Suprapubic skin (tissue), 4 donors: ENCODE measurements around the gene HUS1. TPM values are rescaled to one million over a fixed set of nuclear protein-coding genes. Genes with fewer than 3 reads are reported as not detected.

Source experiments
- DNase-seq, 2 donors: peaks; one replicate each; pipeline ENCODE4 v3.0.0-alpha.2; 2019; ENCODE audit warnings: low spot score in 2 of 2
- H3K27ac ChIP-seq: fragments of 200-600 bp; sonication (generic); one replicate; pipeline ENCODE4 v1.5.1; 2019
- H3K27me3 ChIP-seq: fragments of 200-600 bp; sonication (generic); one replicate; pipeline ENCODE4 v1.5.1; 2019
- H3K36me3 ChIP-seq: fragments of 200-600 bp; sonication (generic); one replicate; pipeline ENCODE4 v1.5.1; 2019
- H3K4me1 ChIP-seq: fragments of 200-600 bp; sonication (generic); one replicate; pipeline ENCODE4 v1.5.1; 2019
- H3K4me3 ChIP-seq: fragments of 200-600 bp; sonication (generic); one replicate; pipeline ENCODE4 v1.5.1; 2019; ENCODE audit warnings: mild to moderate bottlenecking
- H3K9me3 ChIP-seq: fragments of 200-600 bp; sonication (generic); one replicate; pipeline ENCODE4 v1.5.1; 2019
- CTCF ChIP-seq, 2 donors: fragments of 200-600 bp in 1 of 2; fragments of 450-650 bp in 1 of 2; sonication (generic) in 1 of 2; IDR thresholded peaks; one replicate each; pipeline ENCODE4 v1.5.1; 2016 to 2019; ENCODE audit warnings: antibody characterized with exemption in 2 of 2, mild to moderate bottlenecking in 1 of 2, moderate library complexity in 1 of 2
- EP300 ChIP-seq: sonication (generic); formaldehyde crosslinking; IDR thresholded peaks from one replicate; pipeline ENCODE4 v1.6.1; 2017; ENCODE audit warnings: antibody characterized with exemption
- POLR2A ChIP-seq, 2 donors: fragments of 450-650 bp; IDR thresholded peaks; one replicate each; pipeline ENCODE4 v1.6.1; 2017; ENCODE audit warnings: antibody characterized with exemption in 2 of 2, mild to moderate bottlenecking in 2 of 2, moderate library complexity in 2 of 2
- POLR2AphosphoS5 ChIP-seq, 3 donors: sonication (generic); formaldehyde crosslinking; IDR thresholded peaks; one replicate each; pipeline ENCODE4 v1.6.1; 2017; ENCODE audit warnings: antibody characterized with exemption in 3 of 3
- WGBS: methylation state at CpG from one replicate; pipeline ENCODE4 v1.1.5; 2018; 5-methylcytosine and 5-hydroxymethylcytosine counted together
- total RNA-seq, 4 donors: library from RNA; depleted of rRNA; stranded (reverse); fragments of >200 nt; gene quantifications; one replicate each; pipeline ENCODE4 v1.1.0, GENCODE V29; 2016

The HUS1 gene
- total RNA-seq, 4 donors from 2014 or later, result 14.4 to 56.2 (median 21.5) TPM

- Histone ChIP-seq H3K4me1 (peaks cover 6% of the 10 kb centered on the region), H3K4me3 (no peak overlapping the region), H3K36me3 (peaks cover 14% of the 10 kb centered on the region), H3K9me3 (no peaks in the 10 kb centered on the region), H3K27ac (peak overlapping the region; percentile 45), H3K27me3 (no peaks in the 10 kb centered on the region)
- no peak for DNase-seq
- peak in 1 of 3 donors; percentile 23 for TF ChIP-seq POLR2AphosphoS5 (IDR thresholded peaks at IDR 0.05)
- TF ChIP-seq CTCF (IDR thresholded peaks at IDR 0.05), result no peak
- 70% methylated on average over 11 of the region's 11 CpGs for WGBS
These were observed 28.7 kb downstream of the HUS1 start for GRCh38 chr7:47950714-47951113.

- Histone ChIP-seq H3K36me3 (peaks cover 9% of the 10 kb centered on the region), H3K9me3 (no peaks in the 10 kb centered on the region), H3K27ac (no peak overlapping the region), H3K27me3 (no peaks in the 10 kb centered on the region), H3K4me1 (peaks cover 6% of the 10 kb centered on the region), H3K4me3 (no peak overlapping the region)
- TF ChIP-seq EP300 (no peak), CTCF (IDR thresholded peaks at IDR 0.05) (no peak), POLR2AphosphoS5 (IDR thresholded peaks at IDR 0.05) (no peak), POLR2A (IDR thresholded peaks at IDR 0.05) (no peak)
- WGBS, result 80% methylated on average over 4 of the region's 4 CpGs
- no peak for DNase-seq
These were observed 29.7 kb downstream of the HUS1 start for GRCh38 chr7:47949703-47950102.

- DNase-seq, result no peak
- 83% methylated on average over 7 of the region's 7 CpGs for WGBS
- TF ChIP-seq EP300 (no peak), CTCF (IDR thresholded peaks at IDR 0.05) (no peak), POLR2A (IDR thresholded peaks at IDR 0.05) (no peak), POLR2AphosphoS5 (IDR thresholded peaks at IDR 0.05) (no peak)
These were observed 31.1 kb downstream of the HUS1 start, which contains the start of gene PKD1L1 for GRCh38 chr7:47948141-47948790. PKD1L1 (minus strand) TSS chr7:47948466; CDS start chr7:47948440, 26 bp downstream.

GRCh38 chr7:47947355-47947749 lies 32.1 kb downstream of the HUS1 start:
- no peak overlapping the region for H3K4me3 ChIP-seq
- H3K36me3 ChIP-seq, result no peaks in the 10 kb centered on the region
- WGBS, result 89% methylated on average over 3 of the region's 7 CpGs
- no peak for TF ChIP-seq EP300
- H3K4me1 ChIP-seq, result peaks cover 6% of the 10 kb centered on the region
- no peaks in the 10 kb centered on the region for H3K9me3 ChIP-seq
- no peak overlapping the region for H3K27ac ChIP-seq
- H3K27me3 ChIP-seq, result no peaks in the 10 kb centered on the region
- no peak for DNase-seq

More at GRCh38 chr7:47948141-47948790, 31.1 kb downstream of the HUS1 start, which contains the start of gene PKD1L1:
- Histone ChIP-seq H3K4me3 (no peak within 1 kb of the TSS), H3K9me3 (no peaks in the 10 kb centered on the region), H3K27ac (no peak within 1 kb of the TSS), H3K27me3 (no peaks in the 10 kb centered on the region), H3K4me1 (peaks cover 6% of the 10 kb centered on the region), H3K36me3 (no peaks in the 10 kb centered on the region)

- peak overlapping the region; percentile 23 for H3K27ac ChIP-seq
- 80% methylated on average over 7 of the region's 7 CpGs for WGBS
- H3K9me3 ChIP-seq, result no peaks in the 10 kb centered on the region
- H3K36me3 ChIP-seq, result no peaks in the 10 kb centered on the region
- no peak for DNase-seq
- no peak overlapping the region for H3K4me3 ChIP-seq
- TF ChIP-seq EP300 (no peak), POLR2A (IDR thresholded peaks at IDR 0.05) (no peak), CTCF (IDR thresholded peaks at IDR 0.05) (no peak), POLR2AphosphoS5 (IDR thresholded peaks at IDR 0.05) (no peak)
- H3K27me3 ChIP-seq, result no peaks in the 10 kb centered on the region
- H3K4me1 ChIP-seq, result peaks cover 6% of the 10 kb centered on the region
These were observed 32.6 kb downstream of the HUS1 start for GRCh38 chr7:47946581-47947354.
